Measurements from ENCODE around the gene PRPF8.

The PRPF8 gene

GRCh38 chr17:1684378-1685189, at the start of gene PRPF8:
Gene PRPF8 (minus strand): TSS chr17:1684867. CDS start chr17:1684571, 296 bp downstream.
- Histone ChIP-seq H3K79me2 (ENCODE audit: low read length) (peaks cover 51% of the 10 kb centered on the region), H3K9me3 (replicated peaks; ENCODE audit: insufficient read depth, low read length) (no peaks in the 10 kb centered on the region), H3K4me1 (ENCODE audit: low read length) (peaks cover 5% of the 10 kb centered on the region; the same call in 1 of the 2 replicates), H3K9me2 (replicated peaks; ENCODE audit: insufficient read depth, low read length) (no peaks in the 10 kb centered on the region), H3K4me2 (ENCODE audit: low read depth, low read length) (peak within 1 kb of the TSS; percentile 88), H4K20me1 (ENCODE audit: insufficient read depth, low read length) (peaks cover 3% of the 10 kb centered on the region; the same call in 1 of the 2 replicates), H3K27me3 (replicated peaks; ENCODE audit: insufficient read depth, low read length) (no peaks in the 10 kb centered on the region), H3K27ac (ENCODE audit: low read length) (peak within 1 kb of the TSS; percentile 65; the same call in 1 of the 2 replicates), H3K9ac (ENCODE audit: low read length) (peak within 1 kb of the TSS; percentile 92), H2AFZ (ENCODE audit: low read length) (peak within 1 kb of the TSS; percentile 94), H3F3A (ENCODE audit: insufficient read depth, low read length) (no peaks in the 10 kb centered on the region), H3K4me3 (ENCODE audit: low read length) (peak within 1 kb of the TSS; percentile 92), H3K36me3 (replicated peaks; ENCODE audit: insufficient read depth, low read length) (peaks cover 24% of the 10 kb centered on the region)
- TF ChIP-seq EZH2 (optimal IDR thresholded peaks at IDR 0.05; ENCODE audit: low read depth, low read length) (no peak), EZH2phosphoT487 (IDR thresholded peaks at IDR 0.05; ENCODE audit: low read length) (no peak), CTCF (IDR thresholded peaks at IDR 0.05; ENCODE audit: low read length) (no peak)
- peak; percentile 98 for DNase-seq

- no peak for TF ChIP-seq EZH2 (optimal IDR thresholded peaks at IDR 0.05; ENCODE audit: low read depth, low read length)
- no peak for TF ChIP-seq CTCF (IDR thresholded peaks at IDR 0.05; ENCODE audit: low read length)
- no peak for TF ChIP-seq EZH2phosphoT487 (IDR thresholded peaks at IDR 0.05; ENCODE audit: low read length)
- Histone ChIP-seq H4K20me1 (ENCODE audit: insufficient read depth, low read length) (no peaks in the 10 kb centered on the region), H3K9me3 (replicated peaks; ENCODE audit: insufficient read depth, low read length) (no peaks in the 10 kb centered on the region), H3K27ac (ENCODE audit: low read length) (no peak overlapping the region), H3K4me1 (ENCODE audit: low read length) (no peaks in the 10 kb centered on the region), H3K4me2 (ENCODE audit: low read depth, low read length) (no peak overlapping the region), H2AFZ (ENCODE audit: low read length) (no peak overlapping the region), H3K9me2 (replicated peaks; ENCODE audit: insufficient read depth, low read length) (no peaks in the 10 kb centered on the region), H3K36me3 (replicated peaks; ENCODE audit: insufficient read depth, low read length) (no peaks in the 10 kb centered on the region), H3K27me3 (replicated peaks; ENCODE audit: insufficient read depth, low read length) (no peaks in the 10 kb centered on the region), H3K4me3 (ENCODE audit: low read length) (no peak overlapping the region), H3K79me2 (ENCODE audit: low read length) (no peaks in the 10 kb centered on the region), H3K9ac (ENCODE audit: low read length) (no peak overlapping the region), H3F3A (ENCODE audit: insufficient read depth, low read length) (no peaks in the 10 kb centered on the region)
- DNase-seq, result no peak
These were observed 49.1 kb upstream of the PRPF8 start for GRCh38 chr17:1733759-1734158.

- Histone ChIP-seq H3K27me3 (replicated peaks; ENCODE audit: insufficient read depth, low read length) (no peaks in the 10 kb centered on the region), H3K4me3 (ENCODE audit: low read length) (no peak overlapping the region), H2AFZ (ENCODE audit: low read length) (no peak overlapping the region), H3F3A (ENCODE audit: insufficient read depth, low read length) (no peaks in the 10 kb centered on the region), H3K4me1 (ENCODE audit: low read length) (no peaks in the 10 kb centered on the region), H3K9me3 (replicated peaks; ENCODE audit: insufficient read depth, low read length) (no peaks in the 10 kb centered on the region), H3K79me2 (ENCODE audit: low read length) (no peaks in the 10 kb centered on the region), H4K20me1 (ENCODE audit: insufficient read depth, low read length) (no peaks in the 10 kb centered on the region), H3K9ac (ENCODE audit: low read length) (no peak overlapping the region), H3K27ac (ENCODE audit: low read length) (no peak overlapping the region), H3K36me3 (replicated peaks; ENCODE audit: insufficient read depth, low read length) (no peaks in the 10 kb centered on the region), H3K4me2 (ENCODE audit: low read depth, low read length) (no peak overlapping the region), H3K9me2 (replicated peaks; ENCODE audit: insufficient read depth, low read length) (no peaks in the 10 kb centered on the region)
- DNase-seq, result no peak
- no peak for TF ChIP-seq CTCF (IDR thresholded peaks at IDR 0.05; ENCODE audit: low read length)
- no peak for TF ChIP-seq EZH2phosphoT487 (IDR thresholded peaks at IDR 0.05; ENCODE audit: low read length)
- TF ChIP-seq EZH2 (optimal IDR thresholded peaks at IDR 0.05; ENCODE audit: low read depth, low read length), result no peak
These were observed 48.2 kb upstream of the PRPF8 start for GRCh38 chr17:1732833-1733321.

Measured in MM.1S (cell line).